SK-N-MC (cell line): ENCODE results near the gene GPRC5D.

Experiments used
- EZH2 ChIP-seq: fragments of 200-600 bp; sonication (generic); IDR thresholded peaks from one replicate; pipeline ENCODE4 v1.6.1; 2017; ENCODE audit warnings: antibody characterized with exemption
- POLR2AphosphoS5 ChIP-seq: IDR thresholded peaks from 2 replicates; pipeline ENCODE4 v1.6.1; 2012; ENCODE audit warnings: mild to moderate bottlenecking, low read depth, low read length, borderline replicate concordance

DNA sequence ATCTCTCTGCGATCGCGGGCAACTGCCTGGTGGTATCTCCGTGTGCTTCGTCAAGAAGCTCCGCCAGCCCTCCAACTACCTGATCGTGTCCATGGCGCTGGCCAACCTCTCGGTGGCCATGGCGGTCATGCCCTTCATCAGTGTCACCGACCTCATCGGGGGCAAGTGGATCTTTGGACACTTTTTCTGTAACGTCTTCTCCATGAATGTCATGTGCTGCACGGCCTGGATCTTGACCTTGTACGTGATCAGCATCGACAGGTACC, 49.7 kb upstream of the GPRC5D start:
- TF ChIP-seq EZH2 (no peak), POLR2AphosphoS5 (no peak)
